ELR (cell line): ENCODE data around the gene WWTR1.

Source experiments
- DNase-seq: peaks from one replicate; pipeline ENCODE4 v3.0.0-alpha.2; 2015; ENCODE audit warnings: low read depth

The WWTR1 gene

GRCh38 chr3:149566292-149566975, 91.4 kb downstream of the WWTR1 start:
- DNase-seq = no peak

- DNase-seq = peak; percentile 34
Measured at GRCh38 chr3:149564079-149564478, 93.7 kb downstream of the WWTR1 start.

DNA sequence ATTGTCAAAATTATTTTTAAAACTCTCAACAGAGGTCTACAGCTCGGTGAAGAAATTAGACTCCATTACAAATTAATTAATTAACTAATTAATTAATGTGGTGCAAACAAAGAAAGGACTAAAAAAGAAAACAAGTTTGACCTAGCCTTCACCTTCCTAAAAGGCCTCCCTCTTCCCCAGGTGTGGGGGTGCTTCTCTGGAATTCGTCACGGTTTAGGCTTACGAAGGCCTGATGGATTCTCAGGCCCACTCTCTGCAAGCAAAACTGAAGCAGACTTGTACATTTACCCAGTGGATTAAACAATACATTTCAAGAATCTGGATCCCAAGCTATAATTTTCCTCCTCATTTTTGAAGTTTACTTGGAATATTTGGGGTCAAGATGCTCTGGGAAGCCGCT, 94.7 kb downstream of the WWTR1 start:
- no peak for DNase-seq

GRCh38 chr3:149560617-149561016, 97.2 kb downstream of the WWTR1 start:
- DNase-seq = no peak

- DNase-seq = no peak
Measured at GRCh38 chr3:149560001-149560400, 97.8 kb downstream of the WWTR1 start.

DNA sequence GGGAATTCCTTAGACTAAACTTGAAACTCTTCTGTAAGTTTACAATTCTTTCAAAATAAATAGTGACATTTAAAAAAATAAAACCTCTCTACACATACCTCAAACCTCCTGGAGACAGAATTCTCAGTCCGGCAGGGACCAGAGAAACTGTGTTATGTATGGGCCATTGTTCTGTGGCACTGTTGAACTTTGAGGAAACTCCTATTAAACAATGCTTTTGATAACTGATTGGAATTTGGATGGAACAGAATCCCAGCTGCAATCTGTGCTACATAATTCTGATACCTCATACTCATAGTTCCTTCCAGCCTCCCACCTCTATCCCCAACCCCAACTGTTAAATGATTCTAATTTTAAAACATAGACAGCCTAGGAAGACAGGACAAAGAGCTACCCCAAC, 98.3 kb downstream of the WWTR1 start:
- no peak for DNase-seq

- no peak for DNase-seq
Measured at GRCh38 chr3:149555927-149556326, 101.9 kb downstream of the WWTR1 start.

DNA sequence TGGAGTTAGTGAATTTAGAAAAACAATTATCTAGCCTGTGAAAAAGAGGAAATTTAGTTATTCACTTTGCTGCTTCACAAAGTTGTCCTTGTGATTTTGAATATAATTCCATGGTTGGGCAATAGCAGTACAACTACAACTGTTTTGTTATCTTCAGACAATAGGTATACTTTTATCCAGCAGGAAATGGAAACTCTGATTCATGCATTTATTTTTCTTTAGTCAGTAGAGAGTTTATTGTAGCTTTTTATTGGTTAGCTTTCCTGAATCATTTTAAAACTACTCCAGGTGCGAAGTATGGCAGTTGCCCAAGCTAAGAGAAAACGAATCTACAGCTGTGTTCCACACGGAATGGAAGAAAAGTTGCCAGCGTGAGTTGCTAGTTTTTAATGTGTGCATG, 103.0 kb downstream of the WWTR1 start:
- DNase-seq = peak; percentile 90

DNA sequence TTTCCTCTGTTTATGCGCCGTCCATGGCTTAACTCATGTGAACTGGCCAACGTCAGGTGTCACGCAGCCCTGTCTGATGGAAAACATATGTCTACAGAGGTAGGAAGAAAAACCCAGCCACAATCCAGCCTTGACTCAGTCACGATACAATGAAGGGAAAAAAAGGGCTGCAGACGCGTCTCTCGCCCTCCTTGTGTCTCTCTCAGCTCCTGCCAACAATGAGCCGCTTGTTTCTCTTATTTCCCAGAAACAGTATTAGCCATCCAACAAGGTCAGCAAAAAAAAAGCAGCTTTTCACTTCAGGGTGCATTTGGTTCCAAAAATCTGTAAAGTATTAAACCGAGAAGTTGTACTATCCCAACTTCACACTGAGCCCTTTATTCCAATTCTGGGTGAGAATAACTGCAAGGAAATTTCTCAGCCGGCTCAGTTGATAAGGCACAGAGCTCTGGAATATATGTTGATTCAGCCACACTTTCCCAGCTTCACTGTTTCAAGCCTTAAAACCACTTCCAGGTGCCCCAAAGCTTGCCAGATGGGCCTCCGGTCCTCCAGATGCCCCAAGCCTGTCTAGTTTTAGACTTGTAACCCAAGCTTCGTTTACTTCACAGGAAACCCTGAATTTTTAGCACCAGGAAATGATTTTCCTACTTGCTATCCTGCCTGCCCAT, 103.9 kb downstream of the WWTR1 start:
- DNase-seq = no peak

GRCh38 chr3:149552700-149553099, 105.1 kb downstream of the WWTR1 start:
- DNase-seq = no peak

DNA sequence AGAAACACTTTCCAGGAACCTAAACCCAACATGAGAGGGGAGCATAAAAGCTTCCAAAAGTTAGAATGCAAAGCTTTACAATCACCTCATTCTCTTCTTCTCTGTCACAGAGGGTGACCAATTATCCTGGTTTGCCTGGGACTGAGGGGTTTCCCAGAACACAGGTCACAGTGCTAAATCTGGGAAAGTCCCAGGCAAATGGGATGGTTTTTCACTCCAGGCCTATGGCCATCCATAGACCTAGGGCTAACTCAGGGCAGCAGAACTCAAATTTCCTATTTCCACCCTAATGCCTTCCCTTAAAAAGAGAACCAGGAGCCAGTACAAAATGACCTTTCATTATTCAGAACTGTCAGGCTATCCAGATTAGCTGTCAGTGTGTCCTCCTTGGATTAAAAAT, 106.3 kb downstream of the WWTR1 start:
- no peak for DNase-seq

DNA sequence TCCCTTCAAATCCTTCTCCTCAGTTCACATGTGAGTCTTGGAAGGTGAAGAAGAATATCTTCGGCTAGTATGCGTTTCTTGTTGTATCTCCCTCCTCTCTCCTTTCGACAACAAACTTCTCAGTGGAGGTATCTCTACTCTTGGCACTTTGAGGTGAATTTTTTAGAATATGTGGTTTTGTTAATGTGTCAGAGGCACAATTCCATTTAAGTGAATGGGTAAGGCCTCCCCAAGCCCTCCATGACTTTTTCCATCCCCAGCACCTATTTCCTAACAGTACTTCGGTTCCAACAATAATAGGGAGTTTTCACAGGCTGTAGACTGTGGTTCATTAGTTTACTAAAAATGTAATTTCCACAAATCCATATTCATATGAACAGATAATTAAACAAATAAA, 109.2 kb downstream of the WWTR1 start:
- no peak for DNase-seq

GRCh38 chr3:149547954-149548668, 109.7 kb downstream of the WWTR1 start:
- peak; percentile 85 for DNase-seq

- DNase-seq = no peak
Measured at GRCh38 chr3:149547413-149547812, 110.4 kb downstream of the WWTR1 start.

GRCh38 chr3:149545049-149545448, 112.8 kb downstream of the WWTR1 start:
- DNase-seq = no peak

GRCh38 chr3:149542375-149543312, 115.2 kb downstream of the WWTR1 start:
- DNase-seq = peak; percentile 34

DNA sequence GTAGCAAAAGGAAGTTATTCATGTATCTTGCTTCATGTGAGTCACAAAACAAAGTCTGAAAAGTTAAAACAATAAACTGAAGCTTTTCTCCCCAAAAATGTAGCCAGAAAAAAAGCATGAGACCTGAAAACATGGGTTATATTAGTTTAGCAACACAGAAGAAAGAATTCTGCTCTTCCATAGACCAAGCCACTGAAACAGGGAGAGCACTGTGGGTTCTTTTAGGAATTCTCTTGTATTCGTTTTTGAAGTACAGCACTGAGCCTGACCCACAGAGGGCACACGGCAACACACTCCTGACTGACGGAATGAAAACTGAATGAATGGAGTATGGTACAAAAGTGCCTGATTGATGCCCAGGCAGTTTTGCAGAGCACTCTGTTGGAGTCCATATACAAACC, 116.7 kb downstream of the WWTR1 start:
- DNase-seq = peak; percentile 41

DNA sequence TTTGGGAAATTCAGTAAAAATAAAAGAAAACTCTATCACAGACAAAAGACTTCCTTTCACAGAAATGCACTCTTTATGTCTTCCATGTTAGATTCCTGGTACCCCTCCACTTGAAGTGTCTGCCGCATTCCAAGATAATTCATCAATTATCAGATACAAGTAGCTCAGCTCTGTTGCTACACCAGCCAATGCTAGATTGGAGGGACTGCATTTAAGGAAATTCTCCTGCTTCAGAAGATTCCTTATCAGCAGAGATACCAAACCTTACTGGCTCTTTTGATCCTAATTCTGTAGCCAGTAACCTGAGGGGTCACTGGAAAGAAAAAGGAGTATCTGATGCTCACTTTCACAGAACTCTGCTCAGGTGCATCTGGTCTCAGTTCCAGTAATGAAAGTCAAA, 119.5 kb downstream of the WWTR1 start:
- no peak for DNase-seq

DNA sequence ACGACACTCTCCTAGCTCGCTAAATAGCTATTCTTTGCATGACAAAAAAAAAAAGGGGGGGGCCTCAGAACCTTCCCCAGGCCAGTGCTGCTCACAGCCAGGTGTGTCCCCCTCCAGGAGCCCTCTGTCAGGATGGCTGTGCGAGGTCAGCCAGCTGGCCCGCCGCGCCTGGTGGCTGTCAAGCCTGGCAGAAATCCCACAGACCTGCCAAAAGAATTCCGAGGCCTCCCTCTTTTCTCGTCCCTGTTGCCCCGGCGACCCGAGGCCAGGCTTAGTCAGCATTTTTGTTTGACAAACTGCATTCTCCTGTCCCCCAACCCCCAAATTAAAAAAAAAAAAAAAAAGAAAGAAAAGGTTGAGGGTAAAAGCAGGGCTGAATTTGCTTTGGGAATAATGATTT, 121.4 kb downstream of the WWTR1 start:
- no peak for DNase-seq

GRCh38 chr3:149535333-149535685, 122.5 kb downstream of the WWTR1 start:
- no peak for DNase-seq

- DNase-seq = peak; percentile 53
Measured at GRCh38 chr3:149534671-149535332, 123.0 kb downstream of the WWTR1 start.

- no peak for DNase-seq
Measured at GRCh38 chr3:149534082-149534481, 123.7 kb downstream of the WWTR1 start.
